Retinal pigment epithelial cell (primary cell): Measurements from ENCODE around the gene XRN2.

Experiments
- DNase-seq: peaks from one replicate; pipeline ENCODE4 v3.0.0-alpha.2; 2010; ENCODE audit warnings: low read depth
- H3K4me3 ChIP-seq: 2 replicates; pipeline ENCODE4 v1.5.1; 2011; ENCODE audit warnings: mild to moderate bottlenecking, low read length, control low read depth, moderate library complexity
- TF ChIP-seq, protein P1 (sequence below): conservative IDR thresholded peaks from 2 replicates; pipeline ENCODE4 v1.5.1; 2011; ENCODE audit warnings: low read depth, low read length, control low read depth, inconsistent platforms

XRN2 gene

DNA sequence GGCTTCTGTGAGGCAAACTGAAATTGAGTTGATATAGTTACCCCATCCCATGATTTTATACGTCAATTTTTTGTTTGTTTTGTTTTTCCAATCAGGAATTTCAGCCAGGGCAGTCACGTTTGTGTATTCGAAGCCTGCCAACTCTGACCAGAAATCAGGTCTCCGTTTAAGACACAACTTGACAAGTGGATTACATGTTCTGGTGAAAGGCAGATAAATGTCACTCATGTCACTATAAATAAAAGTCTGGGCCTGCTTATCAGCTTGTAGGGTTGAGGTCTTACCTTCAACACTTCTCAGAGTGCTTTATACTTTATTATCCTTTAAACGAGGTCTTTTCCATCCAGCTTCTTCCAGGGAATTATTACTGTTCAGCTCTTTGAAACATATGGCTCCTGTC, 8.4 kb upstream of the XRN2 start:
- DNase-seq = no peak
- TF ChIP-seq, protein P1, sequence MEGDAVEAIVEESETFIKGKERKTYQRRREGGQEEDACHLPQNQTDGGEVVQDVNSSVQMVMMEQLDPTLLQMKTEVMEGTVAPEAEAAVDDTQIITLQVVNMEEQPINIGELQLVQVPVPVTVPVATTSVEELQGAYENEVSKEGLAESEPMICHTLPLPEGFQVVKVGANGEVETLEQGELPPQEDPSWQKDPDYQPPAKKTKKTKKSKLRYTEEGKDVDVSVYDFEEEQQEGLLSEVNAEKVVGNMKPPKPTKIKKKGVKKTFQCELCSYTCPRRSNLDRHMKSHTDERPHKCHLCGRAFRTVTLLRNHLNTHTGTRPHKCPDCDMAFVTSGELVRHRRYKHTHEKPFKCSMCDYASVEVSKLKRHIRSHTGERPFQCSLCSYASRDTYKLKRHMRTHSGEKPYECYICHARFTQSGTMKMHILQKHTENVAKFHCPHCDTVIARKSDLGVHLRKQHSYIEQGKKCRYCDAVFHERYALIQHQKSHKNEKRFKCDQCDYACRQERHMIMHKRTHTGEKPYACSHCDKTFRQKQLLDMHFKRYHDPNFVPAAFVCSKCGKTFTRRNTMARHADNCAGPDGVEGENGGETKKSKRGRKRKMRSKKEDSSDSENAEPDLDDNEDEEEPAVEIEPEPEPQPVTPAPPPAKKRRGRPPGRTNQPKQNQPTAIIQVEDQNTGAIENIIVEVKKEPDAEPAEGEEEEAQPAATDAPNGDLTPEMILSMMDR = no peak
- no peak overlapping the region for H3K4me3 ChIP-seq

DNA sequence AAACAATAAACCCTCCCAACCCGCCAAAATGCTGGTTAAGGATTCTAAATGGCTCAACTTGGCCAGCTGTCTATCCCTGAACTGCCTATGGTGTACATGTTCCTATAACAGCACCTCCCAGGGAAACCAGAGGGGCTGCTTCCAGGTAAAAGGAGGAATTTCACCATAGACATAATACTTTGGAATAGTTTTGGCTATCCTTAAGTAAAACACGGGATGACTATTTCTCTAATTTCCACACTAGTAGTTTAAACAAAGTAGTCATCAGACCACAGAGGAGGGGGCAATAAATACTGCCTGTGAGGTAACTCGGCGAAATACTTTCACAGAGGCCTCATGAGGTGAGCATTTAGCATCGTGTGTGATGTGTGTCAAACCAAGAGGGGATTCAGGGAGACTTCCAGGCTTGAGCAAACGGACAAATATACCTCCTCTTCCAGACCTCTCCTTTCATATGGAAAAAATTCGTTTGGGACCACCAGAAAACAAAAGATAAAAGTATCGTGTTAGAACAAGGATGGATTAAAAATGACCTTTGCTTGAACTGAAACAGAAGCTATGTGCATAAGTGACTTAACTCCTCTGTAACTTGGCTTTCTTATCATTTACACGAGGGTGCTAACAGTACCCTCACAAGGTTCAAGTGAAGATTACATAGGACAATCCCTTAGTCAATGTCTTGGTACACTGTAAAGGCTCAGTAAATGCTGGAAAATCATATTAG, 1.0 kb upstream of the XRN2 start:
- TF ChIP-seq, protein P1 = no peak
- DNase-seq = no peak
- H3K4me3 ChIP-seq = peak overlapping the region; percentile 97

DNA sequence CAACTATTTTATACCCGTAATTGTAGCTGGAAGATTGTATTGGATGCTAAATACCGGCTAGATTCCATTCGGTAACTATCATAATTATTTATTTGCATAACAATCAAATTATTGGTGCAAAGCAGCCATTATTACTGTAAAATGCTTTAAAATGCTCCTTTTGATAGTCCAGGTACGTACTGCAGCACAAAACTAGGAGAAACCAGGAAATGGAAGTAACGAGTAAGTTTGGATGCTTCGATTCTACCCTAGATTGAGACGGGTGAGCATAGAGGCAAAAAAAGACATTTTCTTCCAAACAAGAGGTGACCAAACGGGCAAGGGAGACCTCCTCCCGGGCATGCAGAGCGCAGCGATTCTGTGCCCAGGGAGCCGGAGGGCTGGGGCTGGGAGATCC, 469 bp upstream of the XRN2 start:
- peak overlapping the region; percentile 97 for H3K4me3 ChIP-seq
- TF ChIP-seq, protein P1 = no peak
- DNase-seq = no peak

DNA sequence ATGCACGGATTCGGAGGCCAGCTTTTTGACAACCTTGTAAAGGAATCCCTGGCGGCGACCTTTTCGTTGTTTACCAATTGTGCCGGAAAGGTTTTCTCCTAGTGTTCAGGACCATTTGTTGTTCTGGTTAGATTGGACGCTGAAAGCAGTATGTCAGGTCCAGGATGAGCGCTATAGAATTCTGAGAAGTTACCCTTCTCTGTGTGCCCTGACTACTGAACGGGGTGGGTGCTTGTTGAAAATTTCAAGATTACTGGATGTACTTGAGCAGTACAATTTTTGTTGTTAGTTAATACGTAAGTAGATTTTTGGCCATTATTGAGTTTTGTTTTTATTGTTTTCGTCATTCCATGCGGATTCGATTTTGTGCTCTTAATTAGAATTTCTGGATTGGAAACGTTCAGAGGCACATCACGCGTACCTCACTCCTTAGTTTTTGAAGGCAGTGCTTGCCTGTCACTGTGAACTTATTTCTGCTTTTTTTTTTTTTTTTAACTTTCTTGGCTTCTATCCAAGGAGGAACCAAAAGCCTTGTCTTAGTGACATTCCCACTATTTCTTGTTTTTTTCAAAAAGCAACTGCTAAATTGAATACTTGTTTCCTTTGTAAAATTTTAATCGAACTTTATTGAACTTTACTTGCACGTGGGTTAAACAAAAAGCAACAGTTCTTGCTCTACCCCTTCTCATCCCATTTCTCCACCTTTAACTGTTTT, 898 bp downstream of the XRN2 start:
- no peak for DNase-seq
- TF ChIP-seq, protein P1 = no peak
- peak overlapping the region; percentile 97 for H3K4me3 ChIP-seq

DNA sequence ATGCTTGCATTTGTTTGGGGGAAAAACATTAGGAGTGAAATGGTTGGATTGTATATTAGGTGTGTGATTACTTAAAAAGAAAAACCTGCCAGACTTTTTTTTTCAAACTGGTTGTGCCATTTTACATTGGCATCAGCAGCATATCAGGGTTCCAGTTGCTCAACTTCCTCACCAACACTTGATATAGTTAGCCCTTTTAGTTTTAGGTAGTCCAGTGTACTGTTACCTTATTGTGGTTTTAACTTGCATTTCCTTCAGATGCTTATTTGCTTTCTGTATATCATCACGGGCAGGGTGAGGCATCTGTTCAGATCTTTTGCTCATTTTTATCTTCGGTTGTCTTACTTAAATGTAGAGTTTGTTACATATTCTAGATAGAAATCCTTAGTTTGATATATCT, 5.2 kb downstream of the XRN2 start:
- no peak overlapping the region for H3K4me3 ChIP-seq
- TF ChIP-seq, protein P1 = no peak
- no peak for DNase-seq

DNA sequence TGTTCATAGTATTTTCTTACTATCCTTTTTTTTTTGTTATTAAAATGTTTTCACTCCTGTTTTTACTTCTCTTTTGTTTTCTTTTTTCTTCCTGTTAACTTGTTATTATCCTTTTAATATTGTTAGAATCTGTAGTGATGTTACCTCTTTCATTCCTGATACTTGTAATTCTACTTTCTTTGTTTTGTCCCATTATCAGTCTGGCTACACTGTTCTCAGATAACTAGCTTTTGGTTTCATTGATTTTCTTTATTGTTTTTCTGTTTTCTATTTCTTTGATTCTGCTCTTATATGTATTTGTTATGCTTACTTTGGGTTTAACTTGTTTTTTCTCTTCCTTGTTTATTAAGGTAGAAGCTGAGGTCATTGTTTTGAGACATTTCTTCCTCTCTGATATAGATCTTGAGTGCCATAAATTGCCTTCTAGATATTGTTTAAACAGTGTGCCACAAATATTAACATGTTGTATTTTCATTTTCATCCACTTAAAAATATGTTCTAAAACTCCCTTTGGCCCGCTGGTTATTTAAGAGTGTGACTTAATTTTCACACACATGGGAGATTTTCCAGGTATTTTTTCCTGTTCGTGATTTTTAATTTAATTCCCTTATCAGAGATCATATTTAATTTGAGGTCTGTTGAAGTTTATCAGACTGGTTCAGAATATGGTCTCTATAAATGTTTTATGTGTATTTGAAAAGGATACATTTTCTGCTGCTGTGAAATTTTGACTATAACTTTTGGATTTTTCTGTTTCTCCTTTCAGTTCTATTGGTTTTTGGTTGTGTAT, 6.7 kb downstream of the XRN2 start:
- TF ChIP-seq, protein P1 = no peak
- H3K4me3 ChIP-seq = no peak overlapping the region
- DNase-seq = no peak
